Renal cortex interstitium (tissue), 15 donors: ENCODE data around the gene B4GALNT3. TPM values are rescaled to one million over a fixed set of nuclear protein-coding genes. Genes with fewer than 3 reads are reported as not detected.
"Not testable (repeated sequence)": the region's sequence is repeated elsewhere in the genome, so short reads cannot be mapped to it uniquely, and the experiment has no call there.

Experiments used
- DNase-seq, 11 donors: peaks; one replicate each; pipeline ENCODE4 v3.0.0-alpha.2; 2013; ENCODE audit warnings: low read depth in 9 of 11, low spot score in 4 of 11; ENCODE audit errors: extremely low read depth in 1 of 11
- long read RNA-seq, 16 experiments: transcript quantifications; one replicate each; lab custom pipeline, GENCODE V29; 2026
- polyA plus RNA-seq, 3 donors: library from polyadenylated mRNA; unstranded; fragments of 120-200 nt; gene quantifications; one replicate each; pipeline ENCODE4 v1.2.1, GENCODE V29; 2013; ENCODE audit not compliant: insufficient read length in 3 of 3

B4GALNT3 gene
- polyA plus RNA-seq, result 10 to 100 TPM; 14.1 to 17.3 (median 15.7) TPM
- long read RNA-seq, donor 1, result 0 reads
- long read RNA-seq, donor 2, result 0 reads
- long read RNA-seq, donor 3, result 0 reads
- long read RNA-seq, donor 4, result 0 reads
- long read RNA-seq, donor 5, result 0 reads
- long read RNA-seq, donor 6, result 0 reads
- long read RNA-seq, donor 7, partial matches to known transcripts, result 0 of 1 reads
- long read RNA-seq, donor 7, other reads (novel, unspliced or antisense), result 0 of 1 reads
- long read RNA-seq, donor 8, result 0 reads
- long read RNA-seq, donor 9, partial matches to known transcripts, result 7 of 7 reads
- long read RNA-seq, donor 9, other reads (novel, unspliced or antisense), result 0 of 7 reads
- long read RNA-seq, donor 10, result 0 reads
- long read RNA-seq, donor 11, result 0 reads
- long read RNA-seq, donor 12, result 0 reads
- long read RNA-seq, donor 13, result 0 reads
- long read RNA-seq, donor 14, result 0 reads
- long read RNA-seq, donor 15, result 0 reads
- long read RNA-seq, donor 16, partial matches to known transcripts, result 0 of 1 reads
- long read RNA-seq, donor 16, other reads (novel, unspliced or antisense), result 0 of 1 reads

GRCh38 chr12:459430-460258 lies at the start of gene B4GALNT3:
B4GALNT3 (plus strand) TSS chr12:459939; CDS start chr12:460377, 438 bp downstream.
- DNase-seq, result peak in 3 of 11 donors; percentile 29 to 47 (median 47)

- no peak for DNase-seq
Observed at GRCh38 chr12:414859-415258, 44.9 kb upstream of the B4GALNT3 start.

- DNase-seq, result no peak
Observed at GRCh38 chr12:418432-418831, 41.3 kb upstream of the B4GALNT3 start.

GRCh38 chr12:422526-422925 lies 37.2 kb upstream of the B4GALNT3 start:
- no peak for DNase-seq

- not testable (repeated sequence) for DNase-seq
Observed at GRCh38 chr12:435737-436136, 24.0 kb upstream of the B4GALNT3 start.

- DNase-seq, result peak in 2 of 11 donors; percentile 24 to 54
Observed at GRCh38 chr12:442235-442884, 17.4 kb upstream of the B4GALNT3 start.

- DNase-seq, result no peak
Observed at GRCh38 chr12:447141-447540, 12.6 kb upstream of the B4GALNT3 start.

- DNase-seq, result no peak
Observed at GRCh38 chr12:449203-449602, 10.5 kb upstream of the B4GALNT3 start.

- no peak for DNase-seq
Observed at GRCh38 chr12:450438-450837, 9.3 kb upstream of the B4GALNT3 start.

GRCh38 chr12:452667-453210 lies 7.0 kb upstream of the B4GALNT3 start:
- DNase-seq, result no peak

- DNase-seq, result no peak
Observed at GRCh38 chr12:454833-455232, 4.9 kb upstream of the B4GALNT3 start.

GRCh38 chr12:455821-456220 lies 3.9 kb upstream of the B4GALNT3 start:
- DNase-seq, result no peak

GRCh38 chr12:457676-458075 lies 2.1 kb upstream of the B4GALNT3 start:
- DNase-seq, result no peak

- DNase-seq, result no peak
Observed at GRCh38 chr12:459050-459429, 699 bp upstream of the B4GALNT3 start.

GRCh38 chr12:460261-461230 lies 807 bp downstream of the B4GALNT3 start:
- DNase-seq, result no peak

- no peak for DNase-seq
Observed at GRCh38 chr12:461425-461824, 1.7 kb downstream of the B4GALNT3 start.

- DNase-seq, result no peak
Observed at GRCh38 chr12:462936-463705, 3.4 kb downstream of the B4GALNT3 start.
